CD4-positive, CD25-positive, alpha-beta regulatory T cell (primary cell): ENCODE measurements around the gene NOP16. TPM values are rescaled to one million over a fixed set of nuclear protein-coding genes. Genes with fewer than 3 reads are reported as not detected.

Experiments
- ATAC-seq, 2 donors: fragments of 150-1000 bp; cut with Tn5 transposase; one replicate each; pipeline ENCODE4 v1.10.0; 2021; ENCODE audit warnings: low read depth in 2 of 2, moderate number of reproducible peaks in 2 of 2, moderate library complexity in 1 of 2
- DNase-seq, 3 donors: peaks; one replicate each; pipeline versions ENCODE4 v3.0.0 to v3.0.0-alpha.2; 2012 to 2022; ENCODE audit warnings: mixed read lengths in 1 of 3
- H3K27ac ChIP-seq: one replicate; pipeline ENCODE4 v1.7.0; 2013; ENCODE audit warnings: mild to moderate bottlenecking, low read length; ENCODE audit not compliant: insufficient read depth, poor library complexity, severe bottlenecking
- H3K27me3 ChIP-seq: one replicate; pipeline ENCODE4 v1.7.0; 2013; ENCODE audit warnings: low read length; ENCODE audit not compliant: control insufficient read depth, insufficient read depth
- H3K36me3 ChIP-seq: one replicate; pipeline ENCODE4 v1.7.0; 2013; ENCODE audit warnings: mild to moderate bottlenecking, low read length, moderate library complexity; ENCODE audit not compliant: control insufficient read depth, insufficient read depth
- H3K4me1 ChIP-seq: 2 replicates; pipeline ENCODE4 v1.7.0; 2013; ENCODE audit warnings: mild to moderate bottlenecking, low read length; ENCODE audit not compliant: insufficient read depth, control insufficient read depth, poor library complexity, severe bottlenecking
- H3K4me3 ChIP-seq: one replicate; pipeline ENCODE4 v1.7.0; 2013; ENCODE audit warnings: low read depth, mild to moderate bottlenecking, low read length, moderate library complexity
- H3K9me3 ChIP-seq, 2 experiments: 1 replicate in 1 of 2; 2 replicates in 1 of 2; pipeline ENCODE4 v1.7.0; 2013; ENCODE audit warnings: low read length in 2 of 2, mild to moderate bottlenecking in 1 of 2, moderate library complexity in 1 of 2; ENCODE audit not compliant: control insufficient read depth in 2 of 2
- H3K27ac Mint-ChIP-seq, 3 donors: one replicate each; pipeline ENCODE4 v1.8.0; 2020 to 2022; ENCODE audit warnings: mild to moderate bottlenecking in 3 of 3, mixed read lengths in 3 of 3, moderate library complexity in 2 of 3
- H3K27me3 Mint-ChIP-seq: one replicate; pipeline ENCODE4 v1.8.0; 2022; ENCODE audit warnings: mild to moderate bottlenecking, mixed read lengths
- H3K36me3 Mint-ChIP-seq: one replicate; pipeline ENCODE4 v1.8.0; 2020; ENCODE audit warnings: mixed read lengths
- H3K4me1 Mint-ChIP-seq, 4 donors: one replicate each; pipeline ENCODE4 v1.8.0; 2020 to 2022; ENCODE audit warnings: mixed read lengths in 4 of 4, mild to moderate bottlenecking in 1 of 4
- H3K4me3 Mint-ChIP-seq, 4 donors: one replicate each; pipeline ENCODE4 v1.8.0; 2020 to 2022; ENCODE audit warnings: mild to moderate bottlenecking in 4 of 4, mixed read lengths in 4 of 4, moderate library complexity in 3 of 4
- H3K9me3 Mint-ChIP-seq, 7 donors: one replicate each; pipeline ENCODE4 v1.8.0; 2020 to 2022; ENCODE audit warnings: mixed read lengths in 7 of 7, mild to moderate bottlenecking in 3 of 7, moderate library complexity in 2 of 7
- polyA plus RNA-seq, 4 donors: library from polyadenylated mRNA; unstranded; fragments of 300-500 nt; fragmentation: Illumina TruSeq; gene quantifications; one replicate each; pipeline ENCODE4 v1.2.3, GENCODE V29; 2021
- total RNA-seq: library from RNA; stranded (reverse); gene quantifications from one replicate; pipeline ENCODE4 v1.2.3, GENCODE V29; 2022

NOP16 gene
- total and polyA plus RNA-seq, 5 donors from 2014 or later = 13.6 to 41.2 (median 29.0) TPM

GRCh38 chr5:176391479-176391878 is 3.1 kb upstream of the NOP16 start:
- H3K27ac Mint-ChIP-seq = peak overlapping the region in 1 of 3 donors; percentile 34
- peak overlapping the region in 1 of 4 donors; percentile 39 for H3K4me3 Mint-ChIP-seq
- peaks cover 0 to 30% (median 20%) of the 10 kb centered on the region in 4 donors for H3K4me1 Mint-ChIP-seq
- no peaks in the 10 kb centered on the region for H3K27me3 ChIP-seq
- H3K36me3 ChIP-seq = peaks cover 20% of the 10 kb centered on the region
- no peak overlapping the region for H3K27ac ChIP-seq
- H3K4me3 ChIP-seq = no peak overlapping the region
- H3K36me3 Mint-ChIP-seq = peaks cover 18% of the 10 kb centered on the region
- no peaks in the 10 kb centered on the region for H3K9me3 ChIP-seq
- no peaks in the 10 kb centered on the region for H3K27me3 Mint-ChIP-seq
- DNase-seq = no peak
- peaks cover 27% of the 10 kb centered on the region for H3K4me1 ChIP-seq
- no peaks in the 10 kb centered on the region for H3K9me3 Mint-ChIP-seq
- no peak for ATAC-seq

- Histone ChIP-seq H3K9me3 (no peaks in the 10 kb centered on the region), H3K4me1 (peaks cover 29% of the 10 kb centered on the region), H3K27me3 (no peaks in the 10 kb centered on the region), H3K36me3 (peaks cover 33% of the 10 kb centered on the region), H3K27ac (peak overlapping the region; percentile 97), H3K4me3 (peak overlapping the region; percentile 92)
- Mint-ChIP-seq H3K4me3 (peak overlapping the region; percentile 98 to 99 (median 99)), H3K36me3 (peaks cover 21% of the 10 kb centered on the region), H3K27ac (peak overlapping the region; percentile 97 to 100 (median 100)), H3K4me1 (peaks cover 0 to 39% (median 25%) of the 10 kb centered on the region in 4 donors), H3K27me3 (no peaks in the 10 kb centered on the region), H3K9me3 (no peaks in the 10 kb centered on the region)
- ATAC-seq (peak; percentile 19 to 32), DNase-seq (no peak)
Observed at GRCh38 chr5:176389135-176390123, 1.0 kb upstream of the NOP16 start.

GRCh38 chr5:176388003-176388443 is 375 bp downstream of the NOP16 start:
- H3K4me1 ChIP-seq = peaks cover 29% of the 10 kb centered on the region
- H3K27ac ChIP-seq = peak overlapping the region; percentile 97
- peaks cover 28% of the 10 kb centered on the region for H3K36me3 Mint-ChIP-seq
- H3K27me3 ChIP-seq = no peaks in the 10 kb centered on the region
- peak overlapping the region; percentile 92 for H3K4me3 ChIP-seq
- H3K9me3 ChIP-seq = no peaks in the 10 kb centered on the region
- H3K4me1 Mint-ChIP-seq = peaks cover 0 to 39% (median 25%) of the 10 kb centered on the region in 4 donors
- H3K36me3 ChIP-seq = peaks cover 39% of the 10 kb centered on the region
- no peak for DNase-seq
- H3K9me3 Mint-ChIP-seq = no peaks in the 10 kb centered on the region
- H3K27me3 Mint-ChIP-seq = no peaks in the 10 kb centered on the region
- H3K27ac Mint-ChIP-seq = peak overlapping the region; percentile 97 to 100 (median 100)
- peak overlapping the region; percentile 98 to 99 (median 99) for H3K4me3 Mint-ChIP-seq
- ATAC-seq = no peak

DNA sequence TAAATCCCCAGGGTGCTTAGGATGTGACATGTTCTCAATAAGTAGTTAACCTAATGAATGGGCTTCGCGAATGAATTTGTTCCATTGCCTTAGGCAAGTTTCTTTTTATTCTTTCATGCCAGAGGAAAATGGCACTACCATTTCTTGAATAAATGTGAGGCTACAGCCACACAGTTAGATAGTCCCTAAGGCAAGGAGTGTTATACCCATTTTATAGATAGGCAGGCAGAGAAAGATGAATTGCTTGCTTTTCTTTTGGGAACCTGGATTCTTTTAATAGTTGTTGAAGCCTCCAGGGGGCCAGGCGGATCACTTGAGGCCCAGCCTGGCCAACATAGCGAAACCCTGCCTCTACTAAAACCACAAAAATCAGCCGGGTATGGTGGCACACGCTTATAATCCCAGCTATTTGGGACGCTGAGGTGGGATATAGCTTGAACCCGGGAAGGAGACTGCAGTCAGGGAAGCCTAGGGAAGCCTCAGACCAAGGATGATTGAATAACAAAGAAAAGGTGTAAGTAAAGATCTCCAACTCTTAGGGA is 943 bp downstream of the NOP16 start:
- Histone ChIP-seq H3K27me3 (no peaks in the 10 kb centered on the region), H3K4me1 (peaks cover 29% of the 10 kb centered on the region), H3K36me3 (peaks cover 38% of the 10 kb centered on the region), H3K4me3 (peak overlapping the region; percentile 92), H3K9me3 (no peaks in the 10 kb centered on the region), H3K27ac (no peak overlapping the region)
- ATAC-seq = no peak
- DNase-seq = peak in 1 of 3 donors; percentile 22
- H3K27ac Mint-ChIP-seq = peak overlapping the region; percentile 74 to 100 (median 97)
- H3K27me3 Mint-ChIP-seq = no peaks in the 10 kb centered on the region
- H3K9me3 Mint-ChIP-seq = no peaks in the 10 kb centered on the region
- H3K4me1 Mint-ChIP-seq = peaks cover 0 to 39% (median 25%) of the 10 kb centered on the region in 4 donors
- peak overlapping the region; percentile 98 to 99 (median 99) for H3K4me3 Mint-ChIP-seq
- H3K36me3 Mint-ChIP-seq = peaks cover 29% of the 10 kb centered on the region

DNA sequence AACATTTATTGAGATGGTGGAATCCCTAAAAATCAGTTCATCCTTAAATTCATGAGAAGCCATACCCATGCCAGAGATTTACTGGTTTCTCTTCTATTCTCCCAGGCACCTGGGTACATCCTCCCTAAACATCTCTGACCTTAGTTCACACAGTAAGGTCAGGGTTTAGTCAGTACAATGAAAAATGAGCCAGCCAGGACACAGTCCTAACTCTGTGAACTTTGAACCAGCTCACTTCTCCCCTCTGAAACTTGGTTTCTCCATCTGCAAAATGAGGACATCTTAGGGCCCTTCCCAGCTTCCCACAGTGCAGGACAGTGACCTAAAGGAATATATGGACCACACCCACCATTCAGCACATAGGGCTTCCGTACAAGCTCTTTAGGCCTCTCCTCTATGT is 1.9 kb downstream of the NOP16 start:
- H3K27ac Mint-ChIP-seq = peak overlapping the region in 2 of 3 donors; percentile 65 to 97
- peaks cover 30% of the 10 kb centered on the region for H3K36me3 Mint-ChIP-seq
- H3K4me3 ChIP-seq = no peak overlapping the region
- H3K27ac ChIP-seq = no peak overlapping the region
- ATAC-seq = no peak
- no peaks in the 10 kb centered on the region for H3K9me3 ChIP-seq
- peaks cover 0 to 39% (median 25%) of the 10 kb centered on the region in 4 donors for H3K4me1 Mint-ChIP-seq
- peak overlapping the region; percentile 39 to 99 (median 74) for H3K4me3 Mint-ChIP-seq
- H3K36me3 ChIP-seq = peaks cover 44% of the 10 kb centered on the region
- no peaks in the 10 kb centered on the region for H3K27me3 ChIP-seq
- DNase-seq = no peak
- H3K9me3 Mint-ChIP-seq = no peaks in the 10 kb centered on the region
- no peaks in the 10 kb centered on the region for H3K27me3 Mint-ChIP-seq
- peaks cover 29% of the 10 kb centered on the region for H3K4me1 ChIP-seq

GRCh38 chr5:176384991-176385390 is 3.4 kb downstream of the NOP16 start:
- H3K27ac Mint-ChIP-seq = peak overlapping the region in 1 of 3 donors; percentile 49
- no peak overlapping the region for H3K4me3 Mint-ChIP-seq
- no peak for DNase-seq
- peaks cover 53% of the 10 kb centered on the region for H3K36me3 ChIP-seq
- H3K9me3 Mint-ChIP-seq = no peaks in the 10 kb centered on the region
- no peaks in the 10 kb centered on the region for H3K9me3 ChIP-seq
- H3K4me1 ChIP-seq = peaks cover 28% of the 10 kb centered on the region
- no peak for ATAC-seq
- H3K36me3 Mint-ChIP-seq = peaks cover 27% of the 10 kb centered on the region
- no peak overlapping the region for H3K27ac ChIP-seq
- H3K4me3 ChIP-seq = no peak overlapping the region
- no peaks in the 10 kb centered on the region for H3K27me3 ChIP-seq
- peaks cover under 1 to 36% (median 25%) of the 10 kb centered on the region in 4 donors for H3K4me1 Mint-ChIP-seq
- no peaks in the 10 kb centered on the region for H3K27me3 Mint-ChIP-seq

DNA sequence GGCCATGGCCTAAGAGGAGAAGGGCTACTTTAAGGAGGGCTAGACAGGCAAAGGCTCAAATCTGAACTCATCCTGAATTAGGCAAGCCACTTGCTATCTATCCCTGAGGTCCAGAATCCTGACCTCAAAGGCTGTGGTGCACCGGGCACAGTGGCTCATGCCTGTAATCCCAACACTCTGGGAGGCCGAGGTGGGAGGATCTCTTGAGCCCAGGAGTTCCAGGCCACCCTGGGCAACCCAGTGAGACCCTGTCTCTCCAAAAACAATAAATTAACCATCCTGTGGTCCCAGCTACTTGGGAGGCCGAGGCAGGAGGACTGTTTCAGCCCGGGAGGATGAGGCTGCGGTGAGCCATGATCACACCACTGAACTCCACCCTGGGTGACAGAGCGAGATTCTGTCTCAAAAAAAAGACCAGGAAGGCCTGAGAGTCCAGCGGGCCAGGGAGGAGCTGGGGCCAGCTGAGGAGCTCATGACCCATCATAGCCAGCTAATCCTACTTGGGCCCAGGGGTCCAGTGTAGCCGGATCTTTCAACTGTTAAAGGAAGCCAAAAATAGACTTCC is 4.0 kb downstream of the NOP16 start:
- ATAC-seq (no peak), DNase-seq (no peak)
- Histone ChIP-seq H3K9me3 (no peaks in the 10 kb centered on the region), H3K27me3 (no peaks in the 10 kb centered on the region), H3K4me3 (no peak overlapping the region), H3K4me1 (peaks cover 24% of the 10 kb centered on the region), H3K27ac (no peak overlapping the region), H3K36me3 (peaks cover 53% of the 10 kb centered on the region)
- H3K4me1 Mint-ChIP-seq = peaks cover 6 to 33% (median 21%) of the 10 kb centered on the region in 4 donors
- no peaks in the 10 kb centered on the region for H3K9me3 Mint-ChIP-seq
- peaks cover 33% of the 10 kb centered on the region for H3K36me3 Mint-ChIP-seq
- no peaks in the 10 kb centered on the region for H3K27me3 Mint-ChIP-seq
- no peak overlapping the region for H3K27ac Mint-ChIP-seq
- H3K4me3 Mint-ChIP-seq = no peak overlapping the region
